GM21423 (cell line): ENCODE results near the gene WNT5B.
A peak's percentile ranks its signal among the peaks of the same experiment; 100 is the strongest.

Experiments used
- ATAC-seq: cut with Tn5 transposase; IDR thresholded peaks from one replicate; pipeline ENCODE4 v1.9.1; 2021; ENCODE audit warnings: mild to moderate bottlenecking, moderate library complexity; ENCODE audit not compliant: unreplicated experiment

Gene WNT5B

DNA sequence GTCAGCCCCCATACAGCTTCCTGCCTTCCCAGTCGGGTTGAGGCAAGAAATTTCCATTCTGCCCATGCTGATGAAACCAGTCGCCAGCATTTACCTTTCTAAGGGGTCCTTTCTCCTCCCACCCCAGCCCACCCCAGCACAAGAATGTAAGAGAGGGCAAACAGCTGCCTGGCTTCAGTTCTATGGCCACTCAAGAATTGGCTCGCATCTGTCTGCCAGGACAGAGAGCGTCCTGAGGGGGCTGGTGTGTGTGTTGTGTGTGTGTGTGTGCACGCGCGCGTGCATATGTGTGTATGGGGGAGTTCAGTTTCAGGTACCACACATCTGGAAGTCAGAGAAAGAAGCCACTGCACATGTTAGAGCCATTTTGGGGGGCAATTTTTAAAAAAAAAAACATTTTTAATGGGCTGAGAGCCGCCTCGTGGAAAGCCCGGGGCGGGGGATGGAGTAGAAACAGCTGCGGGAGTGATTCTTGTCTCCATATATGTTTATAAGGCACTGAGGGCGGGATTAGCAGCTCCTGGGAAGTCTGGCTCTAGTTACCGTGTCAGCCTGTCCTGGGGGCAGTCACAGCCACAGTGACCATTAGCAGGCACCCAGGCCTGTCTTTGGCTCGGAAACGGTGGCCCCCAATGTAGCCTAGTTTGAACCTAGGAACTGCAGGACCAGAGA lies at the start of gene WNT5B:
Gene WNT5B, plus strand, starts transcription at position 566 of the 672 bp plus-strand sequence. CDS start 2,124 bp downstream, outside the sequence.
- no peak for ATAC-seq

GRCh38 chr12:1579651-1580435 lies 49.2 kb upstream of the WNT5B start:
- no peak for ATAC-seq

GRCh38 chr12:1580526-1580925 lies 48.5 kb upstream of the WNT5B start:
- ATAC-seq: no peak

DNA sequence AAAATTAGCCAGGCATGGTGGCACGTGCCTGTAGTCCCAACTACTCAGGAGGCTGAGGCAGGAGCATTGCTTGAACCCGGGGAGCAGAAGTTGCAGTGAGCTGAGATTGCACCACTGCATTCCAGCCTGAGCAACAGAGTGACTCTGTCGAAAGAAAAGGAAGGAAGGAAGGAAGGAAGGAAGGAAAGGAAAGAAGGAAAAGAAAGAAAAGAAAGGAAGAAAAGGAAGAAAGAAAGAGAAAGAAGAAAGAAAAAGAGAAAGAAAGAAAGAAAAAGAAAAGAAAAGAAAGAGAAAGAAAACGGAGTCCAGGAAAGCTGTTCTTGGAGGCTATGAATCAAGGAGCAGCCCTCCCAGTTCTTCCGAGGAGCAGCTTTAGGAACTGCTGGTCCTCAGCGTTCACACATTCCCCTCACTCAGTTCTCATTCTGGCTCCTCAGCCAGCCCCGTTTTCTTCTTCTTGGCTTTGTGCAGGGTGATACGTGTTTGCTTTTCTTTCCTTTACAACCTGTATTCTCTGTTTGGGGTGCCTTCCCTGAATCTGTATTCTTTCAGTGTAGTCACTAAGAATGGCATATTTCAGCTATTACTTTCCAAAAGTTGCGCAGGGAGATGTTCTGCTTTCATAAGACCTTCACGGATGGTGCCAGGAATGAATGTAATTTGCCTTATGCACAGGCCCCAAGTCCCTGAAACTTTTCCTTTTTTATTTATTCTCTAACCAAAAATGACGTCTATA lies 46.9 kb upstream of the WNT5B start:
- ATAC-seq: no peak

- no peak for ATAC-seq
These were observed 46.4 kb upstream of the WNT5B start for GRCh38 chr12:1582709-1583050.

GRCh38 chr12:1583421-1584078 lies 45.5 kb upstream of the WNT5B start:
- ATAC-seq: peak; percentile 83

- ATAC-seq: no peak
These were observed 44.7 kb upstream of the WNT5B start for GRCh38 chr12:1584326-1584725.

DNA sequence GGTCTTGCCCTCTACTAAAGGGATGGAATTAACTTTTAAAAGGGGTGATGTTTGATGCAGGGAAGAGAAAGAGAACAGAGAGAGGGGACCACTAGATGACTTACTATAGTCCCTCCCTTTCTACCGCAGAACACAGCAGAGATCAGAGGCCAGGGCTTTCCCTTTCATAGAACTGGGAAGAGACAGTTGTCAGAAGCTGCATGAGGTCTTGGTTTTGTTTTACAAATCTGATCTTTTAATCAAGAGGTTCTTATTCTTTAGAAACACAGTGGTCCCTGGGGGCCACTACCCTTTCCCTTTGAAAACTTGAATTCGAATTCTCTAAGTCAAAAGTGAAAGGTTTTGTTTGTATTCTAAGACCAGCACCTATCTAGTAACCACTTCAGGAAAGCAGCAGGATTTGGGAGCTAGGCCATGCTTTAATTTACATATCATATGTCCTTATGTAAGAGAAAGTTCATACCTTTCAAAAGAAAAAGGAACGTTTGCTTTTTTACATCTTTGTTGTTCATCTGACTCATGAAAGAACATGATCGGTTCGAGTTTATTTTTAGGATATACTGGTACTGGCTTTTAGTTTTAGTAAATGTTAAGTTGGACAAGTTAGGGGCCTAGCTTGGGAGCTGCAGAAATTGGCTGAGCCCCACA lies 41.0 kb upstream of the WNT5B start:
- no peak for ATAC-seq

DNA sequence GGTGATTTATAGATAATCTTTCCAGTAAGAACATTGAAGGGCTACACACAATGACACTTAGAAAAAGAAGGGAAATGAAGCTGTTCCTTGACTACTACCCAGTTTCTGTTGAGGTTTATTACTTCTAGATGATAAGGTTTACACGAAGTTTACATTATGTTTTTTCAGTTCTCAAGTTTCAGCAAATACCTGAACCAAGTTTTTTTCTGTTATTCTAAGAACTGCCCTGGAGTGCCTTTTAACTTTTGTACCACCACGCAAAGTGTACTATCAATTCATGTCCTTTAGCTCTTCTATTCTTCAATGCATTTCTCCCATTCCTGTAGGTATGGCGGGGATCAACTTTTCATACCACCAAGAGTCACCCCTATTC lies 40.5 kb upstream of the WNT5B start:
- no peak for ATAC-seq

DNA sequence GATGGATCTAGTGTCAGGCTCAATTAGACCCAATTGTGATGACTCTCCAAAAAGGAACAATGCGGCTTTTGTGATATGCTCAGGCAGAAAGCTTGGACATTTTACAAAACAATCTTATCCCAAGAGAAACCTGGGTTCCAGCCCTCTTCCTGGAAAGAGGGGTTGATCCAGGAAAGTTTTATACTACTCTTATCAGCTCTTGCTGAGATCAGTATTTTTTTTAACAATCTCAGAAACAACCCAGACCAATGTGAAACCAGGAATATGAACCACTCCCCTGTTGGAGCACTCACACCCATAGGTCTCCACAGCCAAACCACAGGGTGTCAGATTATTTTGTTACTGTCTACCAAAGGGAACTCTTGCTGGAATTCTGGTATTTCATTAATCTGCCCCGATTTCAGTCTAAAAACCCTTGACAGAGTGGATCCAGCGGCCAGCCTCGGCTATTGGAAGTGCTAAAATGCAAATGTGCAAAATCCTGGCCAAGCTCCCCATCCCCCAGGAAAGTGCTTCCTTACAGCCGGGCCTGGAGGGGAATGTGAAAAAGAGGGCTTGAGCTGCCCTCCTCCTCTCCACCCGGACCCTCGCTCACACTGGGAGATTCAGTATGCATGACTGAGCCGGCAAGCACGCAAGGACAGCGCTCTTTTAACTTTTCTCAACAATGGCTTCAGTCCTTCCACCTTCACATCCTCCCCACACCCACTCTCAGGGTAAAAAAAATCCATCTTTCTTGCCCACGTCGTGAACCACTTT lies 38.6 kb upstream of the WNT5B start:
- no peak for ATAC-seq

- ATAC-seq: no peak
These were observed 38.0 kb upstream of the WNT5B start for GRCh38 chr12:1591034-1591433.

GRCh38 chr12:1591543-1591942 lies 37.5 kb upstream of the WNT5B start:
- no peak for ATAC-seq

- no peak for ATAC-seq
These were observed 36.4 kb upstream of the WNT5B start for GRCh38 chr12:1592444-1593173.

- ATAC-seq: peak; percentile 23
These were observed 35.6 kb upstream of the WNT5B start for GRCh38 chr12:1593174-1594005.

GRCh38 chr12:1594006-1594260 lies 35.1 kb upstream of the WNT5B start:
- ATAC-seq: no peak

GRCh38 chr12:1594261-1595025 lies 34.6 kb upstream of the WNT5B start, which contains the start of gene FBXL14:
TSS of gene FBXL14 (minus strand) at chr12:1594581. CDS start at chr12:1594066, 515 bp downstream.
- ATAC-seq: peak; percentile 55

DNA sequence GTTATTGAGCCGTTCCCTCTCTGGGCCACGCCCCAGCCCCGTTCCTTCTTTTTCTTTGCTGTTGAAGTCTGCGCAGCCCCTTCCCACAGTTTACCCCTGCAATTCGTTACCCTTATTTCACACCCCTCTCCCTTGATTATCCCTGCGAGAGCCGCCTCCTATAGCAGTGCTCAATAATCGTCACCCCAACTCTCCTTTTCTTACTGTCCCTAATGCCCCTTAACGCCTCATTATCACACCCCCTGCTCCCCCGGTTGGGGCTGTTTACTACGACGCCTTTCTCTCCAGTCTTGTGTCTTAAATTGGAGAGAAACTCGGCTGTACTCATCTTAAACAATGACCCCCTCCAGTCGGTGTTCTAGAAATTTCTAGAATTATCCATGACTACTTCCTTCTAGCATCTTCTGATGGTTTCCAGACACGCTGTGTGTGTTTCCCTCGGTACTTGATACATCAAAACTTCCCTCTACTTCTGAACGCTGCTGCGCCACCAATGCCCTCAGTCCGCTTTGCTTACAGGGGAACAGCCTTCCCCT lies 33.9 kb upstream of the WNT5B start:
- ATAC-seq: peak; percentile 1
